ENCODE results near the gene ISG20.

DNA sequence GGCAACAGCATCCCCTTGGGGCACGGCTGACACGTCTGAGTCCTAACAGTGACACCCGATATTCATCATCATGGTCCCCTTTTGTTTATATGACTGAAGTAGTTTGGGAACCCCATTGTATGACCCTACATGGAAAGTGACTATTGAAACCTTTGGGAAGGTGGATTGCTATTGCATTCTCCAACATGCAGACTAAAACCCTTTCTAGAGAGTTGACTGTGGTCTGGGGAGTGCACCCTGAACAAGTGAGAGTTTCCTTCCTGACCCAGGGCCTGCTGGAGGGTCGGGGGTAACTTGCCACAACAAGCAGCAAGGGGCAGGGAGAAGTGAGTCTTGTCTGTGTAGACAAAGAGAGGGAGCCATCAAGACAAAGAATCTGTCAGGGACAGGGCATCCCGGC, 54.4 kb downstream of the ISG20 start:
- TF ChIP-seq, protein P1, sequence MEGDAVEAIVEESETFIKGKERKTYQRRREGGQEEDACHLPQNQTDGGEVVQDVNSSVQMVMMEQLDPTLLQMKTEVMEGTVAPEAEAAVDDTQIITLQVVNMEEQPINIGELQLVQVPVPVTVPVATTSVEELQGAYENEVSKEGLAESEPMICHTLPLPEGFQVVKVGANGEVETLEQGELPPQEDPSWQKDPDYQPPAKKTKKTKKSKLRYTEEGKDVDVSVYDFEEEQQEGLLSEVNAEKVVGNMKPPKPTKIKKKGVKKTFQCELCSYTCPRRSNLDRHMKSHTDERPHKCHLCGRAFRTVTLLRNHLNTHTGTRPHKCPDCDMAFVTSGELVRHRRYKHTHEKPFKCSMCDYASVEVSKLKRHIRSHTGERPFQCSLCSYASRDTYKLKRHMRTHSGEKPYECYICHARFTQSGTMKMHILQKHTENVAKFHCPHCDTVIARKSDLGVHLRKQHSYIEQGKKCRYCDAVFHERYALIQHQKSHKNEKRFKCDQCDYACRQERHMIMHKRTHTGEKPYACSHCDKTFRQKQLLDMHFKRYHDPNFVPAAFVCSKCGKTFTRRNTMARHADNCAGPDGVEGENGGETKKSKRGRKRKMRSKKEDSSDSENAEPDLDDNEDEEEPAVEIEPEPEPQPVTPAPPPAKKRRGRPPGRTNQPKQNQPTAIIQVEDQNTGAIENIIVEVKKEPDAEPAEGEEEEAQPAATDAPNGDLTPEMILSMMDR (IDR thresholded peaks at IDR 0.05) = no peak
- TF ChIP-seq ZFX (IDR thresholded peaks at IDR 0.05; ENCODE audit: borderline replicate concordance) = no peak

Data from 22Rv1 (cell line).